ENCODE results near the gene SBF2. TPM values are rescaled to one million over a fixed set of nuclear protein-coding genes. Genes with fewer than 3 reads are reported as not detected.
A peak's percentile ranks its signal among the peaks of the same experiment; 100 is the strongest.

SBF2 gene
- total and polyA plus RNA-seq, 2 of the 13 experiments (the other 11 are each of a cell fraction or from before 2014, with no cell fraction given): 24.0 to 45.8 TPM

DNA sequence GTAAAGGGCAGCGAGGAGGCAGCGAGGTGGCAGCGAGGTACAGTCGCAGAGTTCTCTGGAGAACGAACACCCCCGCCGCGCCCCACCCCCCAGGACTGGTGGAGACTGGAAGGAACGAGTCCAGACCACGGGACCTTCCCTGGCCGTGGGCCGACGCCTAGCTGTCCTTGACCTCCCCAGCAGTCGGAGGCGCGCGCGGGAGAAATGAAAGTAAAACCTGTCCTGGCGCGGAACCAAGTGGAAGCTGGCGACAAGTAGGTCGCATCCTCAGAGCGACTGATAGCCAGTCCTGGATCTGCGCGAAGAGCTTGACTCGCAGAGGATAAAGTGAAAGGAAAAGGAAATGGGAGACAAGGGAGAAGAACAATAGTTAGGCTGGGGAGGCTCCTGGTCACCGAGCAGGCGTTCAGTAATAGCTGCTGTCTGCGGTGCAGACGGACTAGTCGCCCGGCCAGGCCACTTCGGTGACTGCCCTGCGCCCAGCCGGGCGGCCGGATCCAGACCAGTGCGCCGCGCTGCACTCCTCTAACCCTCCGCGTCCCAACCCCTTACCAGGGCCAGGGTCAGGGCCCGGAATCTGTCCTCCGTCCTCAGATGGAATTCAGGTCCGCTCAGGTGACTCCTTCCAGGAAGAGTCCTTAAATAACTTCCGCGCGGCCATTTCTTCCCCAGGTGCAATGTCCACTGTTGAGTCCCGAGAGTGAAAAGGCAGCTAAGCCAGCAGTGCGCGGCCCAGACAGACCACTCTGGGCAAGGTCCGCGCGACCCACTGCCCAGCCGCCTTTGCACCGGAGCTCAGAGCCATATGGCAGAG lies 8.9 kb upstream of the SBF2 start (continued):
- peak; percentile 58; the same call in 1 of the 2 replicates for TF ChIP-seq ZBTB8A (CRISPR knock-in tag; IDR thresholded peaks at IDR 0.05; ENCODE audit: borderline replicate concordance, low read depth)
- no peak for TF ChIP-seq ZNF282 (IDR thresholded peaks at IDR 0.05; ENCODE audit: partially characterized antibody)
- TF ChIP-seq KDM5B (CRISPR knock-in tag; IDR thresholded peaks at IDR 0.05; ENCODE audit: borderline replicate concordance): peak; percentile 16; the same call in 1 of the 2 replicates
- no peak for TF ChIP-seq MBNL3 (CRISPR knock-in tag; conservative IDR thresholded peaks at IDR 0.05)
- TF ChIP-seq, protein P1, sequence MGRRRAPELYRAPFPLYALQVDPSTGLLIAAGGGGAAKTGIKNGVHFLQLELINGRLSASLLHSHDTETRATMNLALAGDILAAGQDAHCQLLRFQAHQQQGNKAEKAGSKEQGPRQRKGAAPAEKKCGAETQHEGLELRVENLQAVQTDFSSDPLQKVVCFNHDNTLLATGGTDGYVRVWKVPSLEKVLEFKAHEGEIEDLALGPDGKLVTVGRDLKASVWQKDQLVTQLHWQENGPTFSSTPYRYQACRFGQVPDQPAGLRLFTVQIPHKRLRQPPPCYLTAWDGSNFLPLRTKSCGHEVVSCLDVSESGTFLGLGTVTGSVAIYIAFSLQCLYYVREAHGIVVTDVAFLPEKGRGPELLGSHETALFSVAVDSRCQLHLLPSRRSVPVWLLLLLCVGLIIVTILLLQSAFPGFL (CRISPR knock-in tag; IDR thresholded peaks at IDR 0.05): no peak
- TF ChIP-seq, protein P2, sequence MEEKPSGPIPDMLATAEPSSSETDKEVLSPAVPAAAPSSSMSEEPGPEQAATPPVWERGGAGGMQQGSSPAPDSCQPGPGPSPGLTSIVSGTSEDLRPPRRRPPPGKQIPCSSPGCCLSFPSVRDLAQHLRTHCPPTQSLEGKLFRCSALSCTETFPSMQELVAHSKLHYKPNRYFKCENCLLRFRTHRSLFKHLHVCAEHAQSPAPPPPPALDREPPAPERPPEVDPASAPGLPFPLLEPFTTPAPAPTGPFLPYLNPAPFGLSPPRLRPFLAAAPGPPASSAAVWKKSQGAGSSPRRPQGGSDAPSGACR (CRISPR knock-in tag; IDR thresholded peaks at IDR 0.05): peak; percentile 76; the same call in 1 of the 2 replicates
- TF ChIP-seq MTF1 (CRISPR knock-in tag; IDR thresholded peaks at IDR 0.05): no peak
- TF ChIP-seq, protein P3, sequence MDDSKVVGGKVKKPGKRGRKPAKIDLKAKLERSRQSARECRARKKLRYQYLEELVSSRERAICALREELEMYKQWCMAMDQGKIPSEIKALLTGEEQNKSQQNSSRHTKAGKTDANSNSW (CRISPR knock-in tag; IDR thresholded peaks at IDR 0.05; ENCODE audit: borderline replicate concordance): no peak
- 0 out of 2 replicates have a peak, but pooled peaks have one; percentile 28 for TF ChIP-seq PHF20 (CRISPR knock-in tag; IDR thresholded peaks at IDR 0.05)
- TF ChIP-seq ZMYM2 (CRISPR knock-in tag; IDR thresholded peaks at IDR 0.05): no peak
- TF ChIP-seq, protein P4, sequence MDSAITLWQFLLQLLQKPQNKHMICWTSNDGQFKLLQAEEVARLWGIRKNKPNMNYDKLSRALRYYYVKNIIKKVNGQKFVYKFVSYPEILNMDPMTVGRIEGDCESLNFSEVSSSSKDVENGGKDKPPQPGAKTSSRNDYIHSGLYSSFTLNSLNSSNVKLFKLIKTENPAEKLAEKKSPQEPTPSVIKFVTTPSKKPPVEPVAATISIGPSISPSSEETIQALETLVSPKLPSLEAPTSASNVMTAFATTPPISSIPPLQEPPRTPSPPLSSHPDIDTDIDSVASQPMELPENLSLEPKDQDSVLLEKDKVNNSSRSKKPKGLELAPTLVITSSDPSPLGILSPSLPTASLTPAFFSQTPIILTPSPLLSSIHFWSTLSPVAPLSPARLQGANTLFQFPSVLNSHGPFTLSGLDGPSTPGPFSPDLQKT (CRISPR knock-in tag; IDR thresholded peaks at IDR 0.05; ENCODE audit: borderline replicate concordance): no peak
- TF ChIP-seq FOXA1 (IDR thresholded peaks at IDR 0.05): no peak
- TF ChIP-seq FOXA1 (CRISPR knock-in tag; IDR thresholded peaks at IDR 0.05): 0 out of 2 replicates have a peak, but pooled peaks have one; percentile 3
- TF ChIP-seq HCFC1 (IDR thresholded peaks at IDR 0.05; ENCODE audit: low read depth, low read length): 0 out of 2 replicates have a peak, but pooled peaks have one; percentile 3
- TF ChIP-seq, protein P5, sequence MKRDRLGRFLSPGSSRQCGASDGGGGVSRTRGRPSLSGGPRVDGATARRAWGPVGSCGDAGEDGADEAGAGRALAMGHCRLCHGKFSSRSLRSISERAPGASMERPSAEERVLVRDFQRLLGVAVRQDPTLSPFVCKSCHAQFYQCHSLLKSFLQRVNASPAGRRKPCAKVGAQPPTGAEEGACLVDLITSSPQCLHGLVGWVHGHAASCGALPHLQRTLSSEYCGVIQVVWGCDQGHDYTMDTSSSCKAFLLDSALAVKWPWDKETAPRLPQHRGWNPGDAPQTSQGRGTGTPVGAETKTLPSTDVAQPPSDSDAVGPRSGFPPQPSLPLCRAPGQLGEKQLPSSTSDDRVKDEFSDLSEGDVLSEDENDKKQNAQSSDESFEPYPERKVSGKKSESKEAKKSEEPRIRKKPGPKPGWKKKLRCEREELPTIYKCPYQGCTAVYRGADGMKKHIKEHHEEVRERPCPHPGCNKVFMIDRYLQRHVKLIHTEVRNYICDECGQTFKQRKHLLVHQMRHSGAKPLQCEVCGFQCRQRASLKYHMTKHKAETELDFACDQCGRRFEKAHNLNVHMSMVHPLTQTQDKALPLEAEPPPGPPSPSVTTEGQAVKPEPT (CRISPR knock-in tag; IDR thresholded peaks at IDR 0.05; ENCODE audit: low read depth): peak; percentile 44; the same call in 1 of the 2 replicates
- TF ChIP-seq, protein P6, sequence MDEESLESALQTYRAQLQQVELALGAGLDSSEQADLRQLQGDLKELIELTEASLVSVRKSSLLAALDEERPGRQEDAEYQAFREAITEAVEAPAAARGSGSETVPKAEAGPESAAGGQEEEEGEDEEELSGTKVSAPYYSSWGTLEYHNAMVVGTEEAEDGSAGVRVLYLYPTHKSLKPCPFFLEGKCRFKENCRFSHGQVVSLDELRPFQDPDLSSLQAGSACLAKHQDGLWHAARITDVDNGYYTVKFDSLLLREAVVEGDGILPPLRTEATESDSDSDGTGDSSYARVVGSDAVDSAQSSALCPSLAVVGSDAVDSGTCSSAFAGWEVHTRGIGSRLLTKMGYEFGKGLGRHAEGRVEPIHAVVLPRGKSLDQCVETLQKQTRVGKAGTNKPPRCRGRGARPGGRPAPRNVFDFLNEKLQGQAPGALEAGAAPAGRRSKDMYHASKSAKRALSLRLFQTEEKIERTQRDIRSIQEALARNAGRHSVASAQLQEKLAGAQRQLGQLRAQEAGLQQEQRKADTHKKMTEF (CRISPR knock-in tag; IDR thresholded peaks at IDR 0.05): no peak; the same call in 1 of the 2 replicates
- TF ChIP-seq RBAK (CRISPR knock-in tag; IDR thresholded peaks at IDR 0.05): no peak
- peak; percentile 97 for TF ChIP-seq IRF2 (CRISPR knock-in tag; IDR thresholded peaks at IDR 0.05)
- TF ChIP-seq ZNF557 (CRISPR knock-in tag; IDR thresholded peaks at IDR 0.05): 0 out of 2 replicates have a peak, but pooled peaks have one; percentile 11
- TF ChIP-seq ZNF451 (CRISPR knock-in tag; IDR thresholded peaks at IDR 0.05): peak; percentile 71
- peak; percentile 81; the same call in 1 of the 2 replicates for TF ChIP-seq BRCA1 (CRISPR knock-in tag; IDR thresholded peaks at IDR 0.05)
